CD14-positive monocyte (primary cell): ENCODE data around the gene MYO7B. TPM values are rescaled to one million over a fixed set of nuclear protein-coding genes. Genes with fewer than 3 reads are reported as not detected.
A peak's percentile ranks its signal among the peaks of the same experiment; 100 is the strongest.

Source experiments
- DNase-seq, 3 donors: peaks; one replicate each; pipeline ENCODE4 v3.0.0-alpha.2; 2011 to 2022
- H2AFZ ChIP-seq: 2 replicates; pipeline ENCODE4 v1.6.0; 2012; ENCODE audit warnings: mild to moderate bottlenecking, low read depth, low read length, inconsistent platforms; ENCODE audit not compliant: insufficient read depth, poor library complexity, severe bottlenecking
- H3K27ac ChIP-seq, 2 donors: 1 replicate in 1 of 2; 2 replicates in 1 of 2; pipeline ENCODE4 v1.5.1; 2012 to 2013; ENCODE audit warnings: low read length in 2 of 2, control low read depth in 1 of 2, inconsistent platforms in 1 of 2, low read depth in 1 of 2, mild to moderate bottlenecking in 1 of 2
- H3K27me3 ChIP-seq, 2 donors: one replicate each; pipeline versions ENCODE4 v1.6.0 to v1.6.1; 2011 to 2013; ENCODE audit warnings: low read length in 2 of 2; ENCODE audit not compliant: control insufficient read depth in 2 of 2, insufficient read depth in 2 of 2
- H3K36me3 ChIP-seq, 2 donors: replicated peaks in 1 of 2; 1 replicate in 1 of 2; 2 replicates in 1 of 2; pipeline versions ENCODE4 v1.5.1 to v1.6.1; 2012 to 2013; ENCODE audit warnings: low read length in 2 of 2, control low read depth in 1 of 2, inconsistent platforms in 1 of 2, mild to moderate bottlenecking in 1 of 2; ENCODE audit not compliant: insufficient read depth in 2 of 2, control insufficient read depth in 1 of 2
- H3K4me1 ChIP-seq, 2 donors: 1 replicate in 1 of 2; 2 replicates in 1 of 2; pipeline versions ENCODE4 v1.5.1 to v1.6.1; 2012 to 2013; ENCODE audit warnings: low read length in 2 of 2, control low read depth in 1 of 2, inconsistent platforms in 1 of 2, mild to moderate bottlenecking in 1 of 2, moderate library complexity in 1 of 2; ENCODE audit not compliant: insufficient read depth in 2 of 2, control insufficient read depth in 1 of 2
- H3K4me2 ChIP-seq: replicated peaks from 2 replicates; pipeline ENCODE3; 2012; ENCODE audit warnings: low read length, moderate library complexity, mild to moderate bottlenecking; ENCODE audit not compliant: poor library complexity, severe bottlenecking; ENCODE audit errors: extremely low read depth
- H3K4me3 ChIP-seq, 3 experiments: fragments of 200-600 bp in 1 of 3; sonication (generic) in 1 of 3; replicated peaks in 1 of 3; 1 replicate in 2 of 3; 2 replicates in 1 of 3; pipeline ENCODE4 v1.5.1; 2011 to 2013; ENCODE audit warnings: low read length in 3 of 3, mild to moderate bottlenecking in 3 of 3, control low read depth in 2 of 3, low read depth in 2 of 3, inconsistent platforms in 1 of 3, moderate library complexity in 1 of 3
- H3K79me2 ChIP-seq: 2 replicates; pipeline ENCODE4 v1.6.0; 2012; ENCODE audit warnings: mild to moderate bottlenecking, control low read depth, inconsistent platforms, low read length, moderate library complexity; ENCODE audit not compliant: insufficient read depth
- H3K9ac ChIP-seq: 2 replicates; pipeline ENCODE4 v1.6.0; 2017; ENCODE audit warnings: low read length, mild to moderate bottlenecking; ENCODE audit not compliant: insufficient read depth, poor library complexity, severe bottlenecking
- H3K9me3 ChIP-seq, 2 donors: replicated peaks in 1 of 2; 1 replicate in 1 of 2; 2 replicates in 1 of 2; pipeline versions ENCODE4 v1.5.1 to v1.6.1; 2012 to 2013; ENCODE audit warnings: low read length in 2 of 2, control low read depth in 1 of 2; ENCODE audit not compliant: control insufficient read depth in 1 of 2, insufficient read depth in 1 of 2
- H4K20me1 ChIP-seq: 2 replicates; pipeline ENCODE4 v1.6.0; 2012; ENCODE audit warnings: mild to moderate bottlenecking, low read length, control low read depth, moderate library complexity; ENCODE audit not compliant: insufficient read depth
- H3K27ac Mint-ChIP-seq, 7 donors: one replicate each; pipeline ENCODE4 v1.8.0; 2020; ENCODE audit warnings: mild to moderate bottlenecking in 7 of 7, mixed read lengths in 7 of 7, moderate library complexity in 6 of 7, inconsistent platforms in 2 of 7
- H3K27me3 Mint-ChIP-seq, 3 donors: one replicate each; pipeline ENCODE4 v1.8.0; 2021 to 2022; ENCODE audit warnings: low read depth in 3 of 3, mild to moderate bottlenecking in 3 of 3, mixed read lengths in 3 of 3, moderate library complexity in 3 of 3, inconsistent platforms in 1 of 3
- H3K36me3 Mint-ChIP-seq, 2 donors: one replicate each; pipeline ENCODE4 v1.8.0; 2020; ENCODE audit warnings: mixed read lengths in 2 of 2, inconsistent platforms in 1 of 2, mild to moderate bottlenecking in 1 of 2
- H3K4me1 Mint-ChIP-seq: one replicate; pipeline ENCODE4 v1.8.0; 2020; ENCODE audit warnings: mild to moderate bottlenecking, mixed read lengths
- H3K4me3 Mint-ChIP-seq, 2 donors: one replicate each; pipeline ENCODE4 v1.8.0; 2020; ENCODE audit warnings: mild to moderate bottlenecking in 2 of 2, mixed read lengths in 2 of 2, moderate library complexity in 1 of 2
- H3K9me3 Mint-ChIP-seq, 7 donors: one replicate each; pipeline ENCODE4 v1.8.0; 2020 to 2022; ENCODE audit warnings: mixed read lengths in 7 of 7, mild to moderate bottlenecking in 6 of 7, moderate library complexity in 6 of 7, inconsistent platforms in 2 of 7
- WGBS: methylation state at CpG from one replicate; pipeline ENCODE4 v1.1.5; 2013; ENCODE audit warnings: missing lambda C conversion rate; ENCODE audit not compliant: insufficient coverage; 5-methylcytosine and 5-hydroxymethylcytosine counted together
- intact Hi-C, 2 donors: fragments of 100-400 bp; cut with micrococcal nuclease; formaldehyde crosslinking; loops; one replicate each; pipeline versions ENCODE4 v1.15.0 to v1.15.1; 2023
- polyA plus RNA-seq, 3 donors: library from polyadenylated mRNA; depleted of rRNA in 1 of 3; unstranded in 2 of 3; stranded (reverse) in 1 of 3; fragments of 300-500 nt in 2 of 3; fragments of >200 nt in 1 of 3; fragmentation: Illumina TruSeq in 2 of 3; gene quantifications; 1 replicate in 2 of 3; 2 replicates in 1 of 3; pipeline ENCODE4 v1.2.3, GENCODE V29; 2012 to 2021
- TF ChIP-seq, protein P1 (sequence below): fragments of 200-600 bp; IDR thresholded peaks from one replicate; pipeline ENCODE4 v1.8.0; 2022; ENCODE audit warnings: antibody characterized with exemption, mild to moderate bottlenecking

The MYO7B gene
- polyA plus RNA-seq, 3 donors, result 7.3 to 9.8 (median 9.0) TPM

DNA sequence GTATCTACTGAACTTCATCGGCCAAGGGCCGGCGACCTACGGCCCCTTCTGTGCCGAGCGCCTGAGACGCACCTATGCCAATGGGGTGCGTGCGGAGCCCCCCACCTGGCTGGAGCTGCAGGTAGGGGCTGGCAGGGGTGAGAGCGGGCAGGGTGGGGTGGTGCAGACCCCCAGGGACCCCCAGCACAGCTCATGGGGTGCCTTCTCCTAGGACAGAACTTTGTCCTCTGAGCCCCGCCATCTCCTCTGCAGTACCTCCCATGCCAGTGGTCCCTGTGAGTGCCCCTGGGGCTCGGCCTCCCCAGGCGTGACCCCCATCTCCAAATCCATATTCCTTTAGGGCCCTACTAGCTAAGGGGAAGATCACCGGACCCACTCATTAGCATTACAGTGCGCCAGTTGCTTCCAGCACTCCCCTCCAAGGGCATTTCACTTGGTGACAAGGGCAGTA is 86.5 kb downstream of the MYO7B start:
- Histone ChIP-seq H3K79me2 (no peaks in the 10 kb centered on the region), H3K27ac (no peak overlapping the region), H3K27me3 (no peaks in the 10 kb centered on the region), H3K4me1 (no peaks in the 10 kb centered on the region), H3K9ac (no peak overlapping the region), H3K9me3 (no peaks in the 10 kb centered on the region), H3K4me3 (no peak overlapping the region), H3K4me2 (no peak overlapping the region), H3K36me3 (no peaks in the 10 kb centered on the region), H4K20me1 (no peaks in the 10 kb centered on the region), H2AFZ (no peak overlapping the region)
- no peaks in the 10 kb centered on the region for H3K36me3 Mint-ChIP-seq
- H3K27ac Mint-ChIP-seq, result no peak overlapping the region
- intact Hi-C loops, result no loop called here
- no peak for DNase-seq
- H3K4me3 Mint-ChIP-seq, result no peak overlapping the region
- TF ChIP-seq, protein P1, sequence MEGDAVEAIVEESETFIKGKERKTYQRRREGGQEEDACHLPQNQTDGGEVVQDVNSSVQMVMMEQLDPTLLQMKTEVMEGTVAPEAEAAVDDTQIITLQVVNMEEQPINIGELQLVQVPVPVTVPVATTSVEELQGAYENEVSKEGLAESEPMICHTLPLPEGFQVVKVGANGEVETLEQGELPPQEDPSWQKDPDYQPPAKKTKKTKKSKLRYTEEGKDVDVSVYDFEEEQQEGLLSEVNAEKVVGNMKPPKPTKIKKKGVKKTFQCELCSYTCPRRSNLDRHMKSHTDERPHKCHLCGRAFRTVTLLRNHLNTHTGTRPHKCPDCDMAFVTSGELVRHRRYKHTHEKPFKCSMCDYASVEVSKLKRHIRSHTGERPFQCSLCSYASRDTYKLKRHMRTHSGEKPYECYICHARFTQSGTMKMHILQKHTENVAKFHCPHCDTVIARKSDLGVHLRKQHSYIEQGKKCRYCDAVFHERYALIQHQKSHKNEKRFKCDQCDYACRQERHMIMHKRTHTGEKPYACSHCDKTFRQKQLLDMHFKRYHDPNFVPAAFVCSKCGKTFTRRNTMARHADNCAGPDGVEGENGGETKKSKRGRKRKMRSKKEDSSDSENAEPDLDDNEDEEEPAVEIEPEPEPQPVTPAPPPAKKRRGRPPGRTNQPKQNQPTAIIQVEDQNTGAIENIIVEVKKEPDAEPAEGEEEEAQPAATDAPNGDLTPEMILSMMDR, result no peak
- WGBS, result 95% methylated on average over 13 of the region's 15 CpGs
- H3K27me3 Mint-ChIP-seq, result peaks cover 0 to 9% (median 5%) of the 10 kb centered on the region in 3 donors
- peaks cover 12% of the 10 kb centered on the region for H3K4me1 Mint-ChIP-seq
- peaks cover 0 to 2% (median 0%) of the 10 kb centered on the region in 7 donors for H3K9me3 Mint-ChIP-seq

DNA sequence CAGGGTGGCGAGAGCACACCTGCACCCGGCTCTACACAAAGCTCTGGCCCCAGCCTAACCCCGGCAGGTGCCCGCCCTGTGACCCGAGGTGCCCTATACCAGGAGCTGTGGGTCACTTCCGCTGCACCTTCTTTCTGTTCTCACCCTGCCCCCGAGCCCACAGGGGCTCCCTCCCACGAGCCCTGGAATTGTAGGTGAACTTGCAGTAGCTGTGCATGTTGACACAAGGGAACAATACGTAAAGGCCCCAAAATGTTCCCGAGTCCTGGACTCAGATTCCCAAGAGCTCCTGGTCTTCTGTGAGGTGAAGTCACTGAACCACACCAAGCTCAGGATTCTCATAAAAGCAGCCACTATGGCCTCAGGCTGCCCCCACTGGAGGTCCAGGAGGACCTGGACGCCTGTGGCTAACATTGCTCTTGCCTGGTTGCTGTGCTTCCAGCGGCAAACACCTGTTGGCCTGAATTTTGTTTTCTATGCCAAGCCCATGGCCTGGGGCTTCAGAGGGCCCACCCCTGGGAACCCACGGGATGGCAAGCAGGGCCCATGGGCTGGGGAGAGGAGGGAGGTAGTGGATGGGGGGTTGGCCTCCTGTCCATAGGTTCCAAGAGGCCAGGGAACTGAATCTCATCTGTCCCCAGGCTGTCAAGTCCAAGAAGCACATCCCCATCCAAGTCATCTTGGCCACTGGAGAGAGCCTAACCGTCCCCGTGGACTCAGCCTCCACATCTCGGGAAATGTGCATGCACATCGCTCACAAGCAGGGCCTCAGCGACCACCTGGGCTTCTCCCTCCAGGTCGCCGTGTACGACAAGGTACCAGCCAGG is 87.3 kb downstream of the MYO7B start:
- TF ChIP-seq, protein P1, result no peak
- Mint-ChIP-seq H3K9me3 (no peaks in the 10 kb centered on the region), H3K27ac (peak overlapping the region in 1 of 7 donors; percentile 74), H3K27me3 (peaks cover 0 to 10% (median 5%) of the 10 kb centered on the region in 3 donors), H3K36me3 (no peaks in the 10 kb centered on the region), H3K4me3 (no peak overlapping the region), H3K4me1 (peaks cover 12% of the 10 kb centered on the region)
- no peak overlapping the region for H3K4me3 ChIP-seq
- intact Hi-C loops, result no loop called here
- no peak overlapping the region for H3K4me2 ChIP-seq
- 94% methylated on average over 21 of the region's 21 CpGs for WGBS
- H2AFZ ChIP-seq, result no peak overlapping the region
- no peaks in the 10 kb centered on the region for H3K9me3 ChIP-seq
- H4K20me1 ChIP-seq, result no peaks in the 10 kb centered on the region
- no peaks in the 10 kb centered on the region for H3K4me1 ChIP-seq
- H3K79me2 ChIP-seq, result no peaks in the 10 kb centered on the region
- no peak for DNase-seq
- H3K27me3 ChIP-seq, result no peaks in the 10 kb centered on the region
- H3K9ac ChIP-seq, result no peak overlapping the region
- no peak overlapping the region for H3K27ac ChIP-seq
- H3K36me3 ChIP-seq, result no peaks in the 10 kb centered on the region
